Measurements from ENCODE around the gene TNNI3K.

Gene TNNI3K

DNA sequence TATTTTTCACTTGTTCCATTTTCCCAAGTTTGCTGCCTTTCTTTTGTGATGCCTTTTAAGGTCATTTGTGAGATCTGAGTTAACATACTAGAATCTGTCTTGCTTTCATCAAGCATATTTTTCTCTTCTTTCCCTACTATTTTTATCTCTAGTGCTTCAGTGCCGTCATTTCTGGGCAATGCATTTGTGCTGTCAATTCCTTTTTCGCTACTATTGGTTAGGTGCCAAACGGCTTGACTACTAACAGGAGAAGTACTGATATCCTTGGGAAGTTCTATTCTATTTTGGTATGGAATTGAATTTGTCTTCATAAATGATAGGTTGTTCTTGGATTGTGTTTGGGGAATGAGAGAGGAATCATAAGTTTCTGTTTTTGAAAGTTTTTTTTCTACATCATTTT lies 235.1 kb downstream of the TNNI3K start:
- in situ Hi-C loops (cut with MboI; ENCODE audit: low pct_unique_long_range_greater_than_20kb, low sequenced_read_pairs): no loop called here
- DNase-seq: no peak

DNA sequence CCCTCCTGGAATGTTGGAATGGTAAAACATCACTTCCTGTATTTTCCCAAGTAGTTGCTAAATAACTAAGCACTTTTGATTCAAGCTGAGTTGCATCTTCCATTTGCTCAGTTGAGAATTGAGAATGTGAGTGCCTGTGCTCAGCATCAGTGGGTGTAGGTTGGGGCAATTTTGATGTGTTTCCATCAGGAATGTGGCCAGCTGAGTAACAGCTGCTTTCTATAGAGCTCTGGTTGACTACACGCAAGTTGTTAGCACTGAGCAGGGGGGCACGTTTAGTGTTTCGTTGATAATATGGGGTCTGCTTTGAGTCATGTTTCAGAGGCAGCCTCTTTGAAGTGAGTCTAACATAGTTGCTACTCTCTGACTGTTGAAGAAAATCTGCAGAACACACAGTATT lies 235.7 kb downstream of the TNNI3K start:
- in situ Hi-C loops (cut with MboI; ENCODE audit: low pct_unique_long_range_greater_than_20kb, low sequenced_read_pairs): no loop called here
- DNase-seq: no peak

DNA sequence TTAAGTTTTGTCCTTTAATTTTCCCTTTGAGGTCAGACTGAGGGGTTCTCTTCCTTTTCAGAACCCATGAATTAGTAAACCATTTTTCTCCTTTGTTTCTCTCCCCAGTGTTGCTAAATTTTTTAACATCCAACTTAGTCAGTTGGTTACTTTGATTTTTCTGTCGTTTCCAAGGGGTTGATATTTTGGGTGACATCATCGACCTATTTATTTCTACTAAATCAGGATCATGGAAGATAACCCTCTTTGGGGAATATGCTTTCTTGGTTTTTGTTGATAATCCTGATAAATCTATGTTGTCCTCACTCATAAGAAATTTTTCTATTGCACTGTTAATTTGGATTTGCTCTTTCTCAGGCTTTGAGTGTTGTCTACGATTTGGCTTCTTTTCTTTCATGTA lies 236.3 kb downstream of the TNNI3K start:
- in situ Hi-C loops (cut with MboI; ENCODE audit: low pct_unique_long_range_greater_than_20kb, low sequenced_read_pairs): no loop called here
- no peak for DNase-seq

DNA sequence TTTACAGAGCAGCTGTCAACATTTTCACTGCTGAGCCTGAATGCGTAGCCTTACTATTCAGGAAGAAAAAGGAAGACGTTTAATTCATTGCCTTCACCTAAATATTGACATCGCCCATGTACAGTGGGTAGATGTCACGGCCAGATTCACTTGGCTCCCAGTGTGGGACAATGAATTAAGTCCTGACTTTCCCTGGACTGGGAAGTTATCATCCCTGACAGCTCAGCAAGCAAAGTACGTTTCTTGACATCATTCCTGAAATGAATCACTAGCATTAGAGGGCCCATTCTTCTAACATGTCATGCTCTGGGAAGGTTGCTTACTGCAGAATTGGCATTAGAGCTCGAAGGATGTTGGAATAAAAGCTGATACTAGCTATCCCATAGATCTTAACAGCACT lies 239.4 kb downstream of the TNNI3K start:
- in situ Hi-C loops (cut with MboI; ENCODE audit: low pct_unique_long_range_greater_than_20kb, low sequenced_read_pairs): no loop called here
- no peak for DNase-seq

DNA sequence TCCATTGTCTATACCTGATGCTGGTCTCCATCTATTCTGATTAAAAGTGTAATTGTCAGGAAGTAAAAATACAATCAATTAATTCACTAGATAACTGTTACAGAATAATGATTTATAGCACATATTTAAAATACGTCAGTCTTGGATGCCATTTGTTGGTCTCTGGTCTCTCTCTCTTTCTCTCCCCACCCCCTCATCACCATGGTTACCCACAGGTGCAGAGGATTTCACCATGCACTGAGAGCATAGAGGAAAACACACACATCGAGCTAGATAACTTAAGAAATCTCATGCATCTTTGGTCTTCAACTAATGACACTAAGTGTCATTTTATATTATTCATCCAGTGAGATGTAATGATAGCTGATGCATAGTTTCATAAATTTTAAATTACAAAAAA lies 243.8 kb downstream of the TNNI3K start:
- in situ Hi-C loops (cut with MboI; ENCODE audit: low pct_unique_long_range_greater_than_20kb, low sequenced_read_pairs): no loop called here

DNA sequence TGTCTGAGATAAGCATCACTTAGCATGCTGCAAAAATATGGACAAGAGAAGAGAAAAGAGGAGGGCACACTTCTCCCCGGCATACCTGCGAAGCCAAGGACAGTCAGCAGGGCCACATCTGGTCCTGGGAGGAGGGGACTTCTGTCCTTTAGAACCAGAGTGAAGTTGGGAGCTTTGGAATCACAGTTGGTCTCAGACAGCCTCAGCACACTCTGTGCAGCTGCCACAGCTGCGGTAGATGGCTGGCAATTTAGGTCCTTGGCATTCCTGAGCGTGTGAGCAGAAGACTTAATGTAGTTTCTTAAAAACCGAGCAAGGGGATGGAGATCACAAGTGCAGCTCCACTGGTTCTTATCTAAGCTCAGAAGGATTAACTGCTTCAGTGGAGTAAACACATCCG lies 244.9 kb downstream of the TNNI3K start:
- in situ Hi-C loops (cut with MboI; ENCODE audit: low pct_unique_long_range_greater_than_20kb, low sequenced_read_pairs): no loop called here

More for the DNA sequence above, 243.8 kb downstream of the TNNI3K start:
- no peak for DNase-seq

DNA sequence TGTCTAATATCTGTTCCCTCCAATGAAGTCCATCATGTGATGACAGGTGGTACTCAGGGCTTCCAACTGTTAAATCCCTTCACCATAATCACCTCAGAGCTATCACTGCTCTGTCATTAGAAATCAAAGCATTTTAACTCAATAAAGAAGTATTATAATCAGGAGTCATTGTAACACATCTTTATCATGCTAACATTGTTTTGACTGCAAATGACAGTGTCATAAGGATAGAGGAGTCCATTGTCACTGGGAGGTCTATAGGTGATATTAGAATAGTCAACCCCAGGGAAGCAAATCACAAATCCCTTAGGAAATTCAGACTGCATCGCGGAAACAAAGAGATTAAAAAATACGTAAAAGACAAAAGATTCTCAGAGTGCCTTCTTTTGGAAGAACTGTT lies 246.4 kb downstream of the TNNI3K start:
- DNase-seq: no peak
- in situ Hi-C loops (cut with MboI; ENCODE audit: low pct_unique_long_range_greater_than_20kb, low sequenced_read_pairs): no loop called here

More for the DNA sequence above, 244.9 kb downstream of the TNNI3K start:
- no peak for DNase-seq

DNA sequence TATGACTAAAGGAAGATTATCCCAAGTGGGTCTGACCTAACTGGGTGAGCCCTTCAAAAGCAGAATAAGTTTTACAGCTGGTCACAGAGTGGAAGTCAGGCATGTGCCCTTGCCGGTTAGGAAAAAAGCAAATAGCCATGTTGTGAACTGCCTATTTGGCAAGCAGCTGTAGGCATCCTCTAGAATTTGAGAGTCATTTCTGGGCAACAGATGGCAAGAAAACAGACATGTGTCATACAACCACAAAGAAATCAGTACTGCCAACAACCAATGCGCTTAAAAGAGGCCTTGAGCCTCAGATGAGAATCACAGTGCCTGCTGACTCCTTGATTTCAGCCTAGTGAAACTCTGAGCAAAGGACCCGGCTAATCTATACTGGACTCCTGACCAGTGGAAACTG lies 250.4 kb downstream of the TNNI3K start:
- in situ Hi-C loops (cut with MboI; ENCODE audit: low pct_unique_long_range_greater_than_20kb, low sequenced_read_pairs): no loop called here
- no peak for DNase-seq

DNA sequence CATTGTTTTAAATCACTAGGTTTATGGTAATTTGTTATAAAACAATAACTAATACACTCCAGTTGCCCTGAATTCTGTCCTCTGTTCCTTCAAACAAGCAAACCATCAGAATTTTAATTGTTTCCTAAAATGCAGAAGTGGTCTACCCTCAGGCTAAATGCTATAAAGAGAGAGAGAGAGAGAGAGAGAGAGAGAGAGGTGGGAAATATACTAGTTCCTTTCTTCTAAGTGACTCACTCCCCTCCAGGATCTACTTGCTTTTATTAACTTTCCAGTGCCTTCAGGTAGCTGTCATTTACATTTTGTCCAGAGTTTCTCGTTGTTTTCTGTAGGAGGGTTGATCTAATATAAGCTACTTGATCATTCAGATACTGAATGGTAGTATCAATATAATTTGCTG lies 250.8 kb downstream of the TNNI3K start:
- in situ Hi-C loops (cut with MboI; ENCODE audit: low pct_unique_long_range_greater_than_20kb, low sequenced_read_pairs): no loop called here
- DNase-seq: peak; percentile 23

DNA sequence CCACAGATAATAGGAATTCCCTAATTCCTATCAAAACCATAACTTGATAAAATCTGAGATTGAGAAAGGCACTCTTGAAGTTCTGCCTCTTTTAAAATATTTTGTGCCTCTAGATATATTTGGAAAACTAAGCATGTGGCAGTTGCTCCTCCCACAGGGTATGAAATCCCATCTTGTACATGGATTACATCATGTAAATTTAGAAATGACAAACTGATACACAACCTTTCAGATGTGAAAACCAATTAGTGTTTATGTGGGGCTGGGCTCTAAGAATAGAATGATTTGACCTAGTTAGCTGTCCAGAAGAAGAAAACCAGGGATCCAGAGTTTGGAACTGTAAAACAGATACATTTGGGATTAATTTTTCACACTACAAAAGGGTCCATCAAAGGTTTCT lies 261.5 kb downstream of the TNNI3K start:
- no peak for DNase-seq
- in situ Hi-C loops (cut with MboI; ENCODE audit: low pct_unique_long_range_greater_than_20kb, low sequenced_read_pairs): no loop called here

DNA sequence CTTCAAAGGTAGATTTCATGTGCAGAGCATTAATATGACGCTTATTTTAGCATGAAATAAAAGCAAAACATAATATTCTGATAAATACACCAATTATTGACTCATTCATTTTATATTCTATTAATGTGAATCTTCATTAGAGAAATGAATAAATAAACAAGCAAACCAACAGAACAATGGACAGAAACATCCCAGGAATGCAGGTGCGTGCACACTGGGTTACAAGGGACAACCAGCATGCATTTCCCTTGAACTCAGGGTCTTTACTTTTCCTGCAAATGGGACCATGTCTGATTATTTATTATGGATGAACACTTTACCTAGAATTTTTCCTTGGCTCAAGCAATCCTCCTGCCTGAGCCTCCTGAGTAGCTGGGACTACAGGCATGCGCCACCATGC lies 263.7 kb downstream of the TNNI3K start:
- in situ Hi-C loops (cut with MboI; ENCODE audit: low pct_unique_long_range_greater_than_20kb, low sequenced_read_pairs): no loop called here
- no peak for DNase-seq

DNA sequence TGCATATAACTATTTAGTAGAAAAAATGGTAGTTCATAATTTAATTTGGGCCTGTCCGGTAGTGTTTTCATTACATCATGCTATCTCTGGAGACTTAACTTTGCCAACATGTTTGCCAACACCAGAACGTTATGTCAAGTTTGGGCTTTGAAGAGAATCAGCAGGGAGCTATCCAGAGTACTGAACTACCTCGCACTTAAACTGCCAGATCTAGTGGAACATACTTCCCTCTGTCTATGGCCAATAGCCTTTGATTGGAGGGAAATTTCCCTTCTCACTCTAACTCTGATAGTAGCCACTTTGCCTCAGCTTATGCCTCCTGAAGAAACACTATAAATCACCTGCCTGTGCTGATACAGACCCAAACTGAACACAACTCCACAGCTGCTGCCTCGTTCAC lies 267.2 kb downstream of the TNNI3K start:
- in situ Hi-C loops (cut with MboI; ENCODE audit: low pct_unique_long_range_greater_than_20kb, low sequenced_read_pairs): no loop called here
- DNase-seq: peak; percentile 39

DNA sequence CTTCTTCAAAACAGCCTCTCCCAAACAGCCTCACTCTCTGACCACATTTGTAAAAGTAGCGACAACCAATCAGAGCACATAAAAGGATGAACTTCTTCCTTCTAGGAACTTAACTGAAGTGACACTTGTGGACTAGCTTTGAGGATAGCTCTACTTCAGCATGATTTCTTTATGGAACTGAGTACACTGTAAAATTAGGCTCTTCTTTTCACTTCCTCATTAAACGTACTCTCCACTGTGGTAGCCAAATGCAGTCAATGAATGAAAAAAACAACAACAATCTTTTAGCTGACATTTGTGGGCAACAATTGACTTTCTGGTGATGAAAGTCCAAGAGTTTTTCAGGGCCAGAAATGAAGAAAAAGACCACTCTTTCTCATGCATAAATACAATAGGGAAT lies 267.7 kb downstream of the TNNI3K start:
- DNase-seq: no peak
- in situ Hi-C loops (cut with MboI; ENCODE audit: low pct_unique_long_range_greater_than_20kb, low sequenced_read_pairs): no loop called here

DNA sequence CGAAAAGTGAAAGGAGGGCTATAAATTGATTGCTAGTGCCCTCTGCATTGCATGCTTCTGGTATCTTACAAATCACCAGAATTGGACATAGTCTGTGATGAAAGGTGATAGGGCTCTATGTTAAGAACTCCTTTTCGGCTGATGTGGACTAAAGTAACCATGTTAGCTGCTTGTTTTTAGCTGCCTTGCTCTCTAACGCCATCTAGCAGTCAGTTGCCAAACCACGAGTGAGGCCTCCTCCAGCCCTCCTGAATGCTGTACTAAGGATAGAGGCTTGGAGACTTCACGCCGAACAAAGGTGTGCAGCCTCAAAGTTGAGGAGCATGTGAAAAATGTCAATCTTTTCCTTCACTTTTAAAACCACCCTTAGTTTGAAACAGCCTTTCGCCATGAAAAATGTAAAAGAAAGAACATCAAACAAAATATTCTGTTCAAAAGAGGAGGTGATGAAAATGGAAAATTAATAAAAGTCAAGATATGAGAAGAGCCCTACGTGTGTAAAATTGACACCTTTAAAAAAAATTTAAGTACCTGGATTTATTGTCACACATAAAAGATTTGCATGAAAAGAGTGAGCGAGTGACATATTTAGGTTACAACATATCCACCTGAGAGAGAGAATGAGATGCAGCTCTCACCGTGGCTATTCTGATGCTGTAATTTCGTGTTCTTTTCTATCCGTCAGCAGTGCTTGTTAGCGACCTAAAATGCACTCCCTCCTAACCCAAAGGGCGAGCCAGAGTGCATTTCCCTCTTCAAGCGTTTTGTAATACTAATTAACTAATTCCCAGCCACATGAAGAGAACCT lies 269.1 kb downstream of the TNNI3K start:
- DNase-seq: peak; percentile 54
- in situ Hi-C loops (cut with MboI; ENCODE audit: low pct_unique_long_range_greater_than_20kb, low sequenced_read_pairs): no loop called here

DNA sequence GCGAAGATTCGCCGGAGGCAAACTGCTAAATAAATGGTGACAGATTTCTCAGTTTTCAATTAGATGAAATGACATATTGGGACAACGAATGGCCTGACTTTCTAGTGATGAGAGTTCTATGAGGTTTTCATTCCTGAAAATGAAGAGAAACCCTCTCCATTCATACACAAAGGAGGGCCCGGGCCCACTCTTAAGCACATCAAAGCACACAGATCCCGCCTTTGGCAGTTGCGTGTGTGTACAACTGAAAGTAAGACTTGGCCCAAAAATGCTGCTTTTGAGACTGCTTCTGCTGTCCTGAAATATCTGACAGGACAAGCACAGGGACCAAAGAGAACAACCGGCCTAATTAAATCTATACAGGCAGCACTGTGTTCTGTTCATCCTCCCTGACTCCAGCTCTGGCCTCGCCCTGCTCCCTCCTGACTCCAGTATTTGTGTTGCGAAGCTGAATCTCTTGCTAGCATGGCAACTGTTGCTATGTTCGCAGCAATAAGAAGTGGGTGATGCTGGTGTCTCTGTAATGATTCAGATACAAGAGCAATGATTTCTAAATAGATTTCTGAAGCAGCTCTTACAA lies 269.8 kb downstream of the TNNI3K start:
- in situ Hi-C loops (cut with MboI; ENCODE audit: low pct_unique_long_range_greater_than_20kb, low sequenced_read_pairs): no loop called here
- DNase-seq: no peak

DNA sequence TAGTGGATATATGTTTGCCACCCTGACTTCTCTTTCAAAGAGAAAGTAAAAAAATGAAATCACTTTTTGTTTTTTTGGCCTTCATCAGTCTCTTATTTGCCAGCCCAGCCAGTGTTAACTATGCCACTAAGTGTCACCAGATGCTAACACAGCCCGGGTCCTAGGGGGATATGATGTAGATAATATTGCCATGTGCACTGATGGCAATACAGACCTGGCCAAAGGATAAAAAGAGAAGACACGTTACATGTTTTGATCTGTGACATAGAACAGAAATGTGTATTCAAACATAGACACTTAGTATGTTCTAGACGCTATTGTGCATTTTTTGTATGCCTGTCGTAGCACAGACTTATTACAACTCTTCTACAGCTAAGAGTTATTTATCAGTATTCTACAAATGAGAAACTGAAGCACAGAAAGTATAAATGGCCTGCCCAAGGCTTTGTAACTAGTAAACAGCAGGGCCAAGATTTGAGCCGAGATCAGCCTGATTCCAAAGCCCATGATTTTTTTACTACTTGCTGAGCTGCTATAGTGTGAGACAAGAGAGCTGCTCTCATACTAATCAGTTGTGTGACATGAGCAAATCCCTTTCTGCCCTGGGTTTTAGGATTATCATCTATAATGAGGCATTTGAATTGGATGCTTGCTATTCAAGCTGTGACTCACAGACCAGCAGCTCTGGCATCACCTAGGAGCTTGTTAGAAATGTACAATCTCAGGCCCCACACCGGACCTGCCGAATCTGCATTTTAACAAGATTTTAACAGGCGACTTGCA lies 270.9 kb downstream of the TNNI3K start:
- no peak for DNase-seq
- in situ Hi-C loops (cut with MboI; ENCODE audit: low pct_unique_long_range_greater_than_20kb, low sequenced_read_pairs): no loop called here

DNA sequence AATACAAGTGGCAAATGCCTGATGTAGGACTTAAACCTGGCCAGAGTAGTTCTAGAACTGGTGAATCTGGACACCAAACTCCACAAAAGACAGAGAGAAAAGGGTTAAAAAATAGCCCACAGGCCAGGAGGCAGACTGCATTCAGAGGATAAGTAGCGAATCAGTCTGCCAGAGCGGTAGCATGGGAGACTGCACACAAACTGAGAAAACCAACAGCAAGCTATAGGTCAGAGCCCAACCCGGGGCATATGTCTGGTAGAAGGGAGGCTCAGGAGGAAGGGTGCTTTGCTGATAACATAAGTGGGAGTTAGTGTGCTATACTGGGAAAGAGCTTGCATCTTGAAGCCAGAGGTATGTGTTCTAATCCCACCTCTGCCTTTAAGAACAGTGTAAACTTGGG lies 273.3 kb downstream of the TNNI3K start:
- in situ Hi-C loops (cut with MboI; ENCODE audit: low pct_unique_long_range_greater_than_20kb, low sequenced_read_pairs): no loop called here
- DNase-seq: no peak

DNA sequence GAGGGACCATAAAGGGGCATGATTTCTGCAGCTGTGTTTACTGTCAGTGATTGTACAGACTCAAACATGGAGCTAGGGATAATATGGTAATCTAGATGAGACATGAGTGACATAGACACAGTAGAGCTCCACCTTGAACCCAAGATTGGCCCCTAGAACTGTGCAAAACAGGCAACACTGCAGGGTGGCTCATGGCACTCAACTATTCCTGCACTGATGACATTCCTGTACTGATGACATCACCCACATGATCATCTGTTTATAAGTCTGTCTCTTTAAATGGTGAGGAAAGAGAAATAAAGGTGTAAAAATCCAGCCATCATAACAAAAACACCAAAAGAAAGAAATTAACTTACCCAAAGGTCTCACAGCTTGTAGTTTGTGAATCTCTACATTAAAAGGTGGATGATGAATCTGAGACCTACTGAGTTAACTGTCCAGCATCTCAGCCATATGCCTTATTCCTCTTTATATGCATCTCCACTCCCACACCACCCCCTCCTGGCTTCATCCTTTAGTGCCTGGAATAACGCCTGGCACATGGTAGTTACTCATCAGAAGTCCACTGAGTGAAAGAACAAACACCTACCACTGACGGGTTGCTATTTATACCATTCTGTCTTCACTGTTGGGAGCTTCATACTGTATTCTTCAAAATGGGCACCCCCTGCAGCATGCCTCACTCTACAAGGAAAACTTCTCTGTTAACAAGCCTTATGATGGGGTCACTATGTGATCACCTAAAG lies 277.2 kb downstream of the TNNI3K start, which contains the start of gene LRRC53:
TSS of gene LRRC53 (minus strand) at position 442 of the 746 bp plus-strand sequence. CDS start 29,262 bp downstream, outside the sequence.
- DNase-seq: no peak
- in situ Hi-C loops (cut with MboI; ENCODE audit: low pct_unique_long_range_greater_than_20kb, low sequenced_read_pairs): no loop called here
